DOHH2 (cell line): Measurements from ENCODE around the gene LIMS1.
A peak's percentile ranks its signal among the peaks of the same experiment; 100 is the strongest.
"Not testable (repeated sequence)": the region's sequence is repeated elsewhere in the genome, so short reads cannot be mapped to it uniquely, and the experiment has no call there.

Experiments used
- H3F3A ChIP-seq: fragments of 200-600 bp; sonication (generic), shearing (Covaris generic); 2 replicates; pipeline ENCODE4 v1.6.0; 2016; ENCODE audit warnings: antibody characterized with exemption, mild to moderate bottlenecking; ENCODE audit not compliant: control insufficient read depth, insufficient read depth
- H3K27ac ChIP-seq: fragments of 200-600 bp; sonication (generic); 2 replicates; pipeline ENCODE4 v1.5.1; 2014; ENCODE audit warnings: low read depth, mild to moderate bottlenecking, low read length, moderate library complexity
- H3K27me3 ChIP-seq: fragments of 200-600 bp; sonication (generic); 2 replicates; pipeline ENCODE4 v1.6.1; 2014; ENCODE audit warnings: mild to moderate bottlenecking, low read length, mixed read lengths; ENCODE audit not compliant: control insufficient read depth
- H3K36me3 ChIP-seq: fragments of 200-600 bp; sonication (generic); 2 replicates; pipeline ENCODE4 v1.6.1; 2014; ENCODE audit warnings: mild to moderate bottlenecking, low read length, moderate library complexity, mixed read lengths; ENCODE audit not compliant: control insufficient read depth
- H3K4me1 ChIP-seq: fragments of 200-600 bp; sonication (generic); 2 replicates; pipeline ENCODE4 v1.6.1; 2014; ENCODE audit warnings: mild to moderate bottlenecking, low read length, mixed read lengths; ENCODE audit not compliant: control insufficient read depth
- H3K4me2 ChIP-seq: fragments of 200-600 bp; sonication (generic); 2 replicates; pipeline ENCODE4 v1.6.0; 2014; ENCODE audit warnings: mild to moderate bottlenecking, low read length, moderate library complexity
- H3K4me3 ChIP-seq: fragments of 200-600 bp; sonication (generic); 2 replicates; pipeline ENCODE4 v1.5.1; 2014; ENCODE audit warnings: mild to moderate bottlenecking, low read length, mixed read lengths
- H3K79me2 ChIP-seq: fragments of 200-600 bp; sonication (generic); 2 replicates; pipeline ENCODE4 v1.6.1; 2014; ENCODE audit warnings: mild to moderate bottlenecking, low read length, mixed read lengths; ENCODE audit not compliant: control insufficient read depth
- H3K9me2 ChIP-seq: fragments of 200-600 bp; sonication (generic); replicated peaks from 2 replicates; pipeline ENCODE4 v1.6.1; 2014; ENCODE audit warnings: mild to moderate bottlenecking, low read length, mixed read lengths; ENCODE audit not compliant: control insufficient read depth
- H3K9me3 ChIP-seq: fragments of 200-600 bp; sonication (generic); 2 replicates; pipeline ENCODE4 v1.6.1; 2014; ENCODE audit warnings: antibody characterized with exemption, low read length, mixed read lengths; ENCODE audit not compliant: control insufficient read depth, insufficient read depth
- H4K20me1 ChIP-seq: fragments of 200-600 bp; sonication (generic); 2 replicates; pipeline ENCODE4 v1.6.0; 2014; ENCODE audit warnings: low read depth, mild to moderate bottlenecking, antibody characterized with exemption, low read length, moderate library complexity; ENCODE audit not compliant: control insufficient read depth, insufficient read depth
- EZH2phosphoT487 ChIP-seq: fragments of 200-600 bp; sonication (generic); IDR thresholded peaks from 2 replicates; pipeline ENCODE4 v1.6.1; 2017; ENCODE audit warnings: borderline replicate concordance, mild to moderate bottlenecking, antibody characterized with exemption, low read length, moderate library complexity, mixed read lengths
- TF ChIP-seq, protein P1 (sequence below): fragments of 200-600 bp; sonication (generic); IDR thresholded peaks from one replicate; pipeline ENCODE4 v1.5.1; 2014; ENCODE audit warnings: antibody characterized with exemption, mild to moderate bottlenecking, low read depth, low read length; ENCODE audit not compliant: poor library complexity, severe bottlenecking

The LIMS1 gene

DNA sequence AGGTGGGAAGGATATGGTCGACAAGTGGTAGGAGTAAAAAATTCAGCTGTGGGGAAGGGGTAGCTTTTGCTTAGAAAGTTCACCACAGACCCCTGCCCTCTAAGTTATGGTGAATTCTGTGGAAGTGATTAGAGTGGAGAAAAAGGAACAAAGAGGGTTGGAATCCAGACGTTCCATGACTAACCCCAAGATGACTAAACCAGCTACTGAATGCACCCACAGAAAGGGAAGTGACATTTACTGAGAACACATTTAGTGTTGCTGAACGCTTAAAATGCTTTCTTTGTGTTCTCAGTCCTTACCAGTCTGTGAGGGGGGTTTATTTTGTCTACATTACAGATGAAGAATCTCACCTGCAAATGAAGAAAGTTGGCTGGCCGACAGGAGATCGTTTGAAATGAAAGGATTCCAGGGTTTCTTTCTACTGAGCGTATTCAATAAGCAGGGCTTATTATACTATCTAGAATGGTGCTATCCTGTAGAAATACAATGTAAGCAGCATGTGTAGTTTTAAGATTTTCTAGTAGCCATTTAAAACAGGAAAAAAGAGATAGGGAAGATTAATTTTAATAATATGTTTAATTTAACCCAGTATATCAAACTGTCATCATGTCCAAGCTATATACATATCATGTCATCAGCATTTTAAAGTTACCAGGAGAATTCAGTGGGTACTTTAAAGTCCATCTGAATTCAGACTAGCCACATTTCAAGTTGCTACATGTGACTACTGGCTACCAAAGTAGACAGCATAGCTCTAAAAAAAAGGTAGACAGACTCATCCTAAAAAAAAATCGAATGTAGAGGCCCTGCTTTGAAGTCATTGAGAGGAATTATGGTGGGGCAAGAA is 60.1 kb downstream of the LIMS1 start:
- Histone ChIP-seq H3K4me1 (peaks cover 60% of the 10 kb centered on the region), H3K27ac (peak overlapping the region; percentile 18; the same call in 1 of the 2 replicates), H3K9me2 (no peaks in the 10 kb centered on the region), H3K36me3 (no peaks in the 10 kb centered on the region), H3K4me2 (peak overlapping the region; percentile 66), H4K20me1 (peaks cover 19% of the 10 kb centered on the region; the same call in 1 of the 2 replicates), H3K9me3 (no peaks in the 10 kb centered on the region), H3K79me2 (peaks cover 68% of the 10 kb centered on the region), H3F3A (0 out of 2 replicates have a peak, but pooled peaks cover 6% of the 10 kb centered on the region), H3K27me3 (no peaks in the 10 kb centered on the region), H3K4me3 (peak overlapping the region; percentile 41)
- TF ChIP-seq EZH2phosphoT487, result no peak
- TF ChIP-seq, protein P1, sequence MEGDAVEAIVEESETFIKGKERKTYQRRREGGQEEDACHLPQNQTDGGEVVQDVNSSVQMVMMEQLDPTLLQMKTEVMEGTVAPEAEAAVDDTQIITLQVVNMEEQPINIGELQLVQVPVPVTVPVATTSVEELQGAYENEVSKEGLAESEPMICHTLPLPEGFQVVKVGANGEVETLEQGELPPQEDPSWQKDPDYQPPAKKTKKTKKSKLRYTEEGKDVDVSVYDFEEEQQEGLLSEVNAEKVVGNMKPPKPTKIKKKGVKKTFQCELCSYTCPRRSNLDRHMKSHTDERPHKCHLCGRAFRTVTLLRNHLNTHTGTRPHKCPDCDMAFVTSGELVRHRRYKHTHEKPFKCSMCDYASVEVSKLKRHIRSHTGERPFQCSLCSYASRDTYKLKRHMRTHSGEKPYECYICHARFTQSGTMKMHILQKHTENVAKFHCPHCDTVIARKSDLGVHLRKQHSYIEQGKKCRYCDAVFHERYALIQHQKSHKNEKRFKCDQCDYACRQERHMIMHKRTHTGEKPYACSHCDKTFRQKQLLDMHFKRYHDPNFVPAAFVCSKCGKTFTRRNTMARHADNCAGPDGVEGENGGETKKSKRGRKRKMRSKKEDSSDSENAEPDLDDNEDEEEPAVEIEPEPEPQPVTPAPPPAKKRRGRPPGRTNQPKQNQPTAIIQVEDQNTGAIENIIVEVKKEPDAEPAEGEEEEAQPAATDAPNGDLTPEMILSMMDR, result no peak

DNA sequence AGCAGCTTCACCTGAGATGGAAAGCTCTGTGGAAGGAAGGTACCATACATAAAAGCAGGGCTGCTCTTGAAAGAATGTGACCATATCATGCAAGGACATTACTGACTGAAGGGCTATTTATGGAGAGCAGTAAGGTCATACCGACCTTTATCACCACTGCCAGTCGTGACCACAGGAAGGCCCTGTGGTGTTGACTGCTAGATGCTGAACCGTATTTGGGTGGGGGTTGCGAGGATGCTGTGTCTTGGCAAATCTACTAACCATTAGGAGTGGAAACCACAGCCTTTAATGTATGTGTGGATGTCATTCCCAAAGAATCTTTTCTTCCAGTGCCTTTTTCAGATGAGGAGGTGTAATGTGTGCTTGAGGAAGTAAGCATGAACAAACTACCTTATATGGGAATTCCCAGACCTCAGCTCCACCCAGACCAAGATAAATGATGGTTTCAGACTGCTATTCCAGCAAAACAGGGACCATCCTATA is 60.8 kb downstream of the LIMS1 start:
- Histone ChIP-seq H3K4me2 (peak overlapping the region; percentile 66), H3F3A (0 out of 2 replicates have a peak, but pooled peaks cover 6% of the 10 kb centered on the region), H3K9me3 (no peaks in the 10 kb centered on the region), H3K36me3 (no peaks in the 10 kb centered on the region), H3K4me3 (no peak overlapping the region), H3K9me2 (no peaks in the 10 kb centered on the region), H4K20me1 (peaks cover 16% of the 10 kb centered on the region; the same call in 1 of the 2 replicates), H3K4me1 (peaks cover 53% of the 10 kb centered on the region), H3K79me2 (peaks cover 62% of the 10 kb centered on the region), H3K27ac (no peak overlapping the region), H3K27me3 (no peaks in the 10 kb centered on the region)
- TF ChIP-seq, protein P1, result no peak
- no peak for TF ChIP-seq EZH2phosphoT487

DNA sequence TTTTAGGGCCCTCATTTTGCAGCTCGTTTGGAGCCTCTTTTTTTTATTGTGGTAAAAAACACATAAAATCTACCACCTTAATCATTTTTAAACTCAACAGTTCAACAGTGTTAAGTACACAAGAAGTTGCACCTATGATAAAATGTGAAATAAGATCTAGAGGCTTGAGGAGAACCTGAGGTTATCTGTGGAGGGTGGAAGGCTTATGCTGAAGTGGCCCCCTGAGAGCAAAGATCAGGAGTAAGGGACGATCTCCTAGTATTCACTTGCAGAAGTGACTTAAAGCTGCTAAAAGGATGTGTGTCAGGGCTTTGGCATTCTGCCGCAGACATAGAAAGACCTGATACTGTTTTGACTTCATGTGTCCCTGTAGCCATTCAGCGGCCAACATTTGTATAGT is 61.5 kb downstream of the LIMS1 start:
- not testable (repeated sequence) for H3K4me2 ChIP-seq, H3K27ac ChIP-seq, H3K9me3 ChIP-seq, H3K27me3 ChIP-seq, H3K36me3 ChIP-seq, H3F3A ChIP-seq, H3K9me2 ChIP-seq, H3K4me3 ChIP-seq
- H3K79me2 ChIP-seq, result peaks cover 59% of the 10 kb centered on the region
- H4K20me1 ChIP-seq, result peaks cover 14% of the 10 kb centered on the region; the same call in 1 of the 2 replicates
- peaks cover 48% of the 10 kb centered on the region for H3K4me1 ChIP-seq

DNA sequence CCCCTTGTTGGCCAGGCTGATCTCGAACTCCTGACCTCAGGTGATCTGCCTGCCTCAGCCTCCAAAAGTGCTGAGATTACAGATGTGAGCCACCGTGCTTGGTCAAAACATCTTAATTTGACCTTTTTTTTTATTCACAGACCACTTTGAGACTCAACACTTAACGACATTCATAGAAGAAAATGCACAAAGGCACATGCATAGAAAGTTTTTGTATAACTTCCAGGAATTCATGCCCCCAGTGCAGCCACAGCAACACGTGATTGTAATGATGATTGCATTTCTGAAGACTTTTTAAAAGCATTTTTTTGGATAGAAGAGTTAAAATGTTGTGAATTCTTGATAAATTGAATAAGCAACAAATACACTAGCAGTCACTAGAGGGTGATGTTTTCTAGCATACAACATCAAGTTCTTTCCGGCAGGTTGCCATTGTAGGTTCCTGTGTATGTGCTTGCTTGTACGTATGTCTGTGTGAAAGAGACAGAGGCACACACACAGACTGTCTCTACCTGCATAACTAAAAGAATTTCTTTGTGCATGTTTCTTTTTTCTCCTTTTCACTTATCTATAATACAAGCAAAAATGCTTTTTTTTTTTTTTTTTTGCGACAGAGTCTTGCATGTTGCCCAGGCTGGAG is 63.0 kb downstream of the LIMS1 start:
- not testable (repeated sequence) for H3K36me3 ChIP-seq, H3F3A ChIP-seq, H3K4me3 ChIP-seq, H3K9me2 ChIP-seq, H3K27ac ChIP-seq, H3K27me3 ChIP-seq, H3K9me3 ChIP-seq
- H4K20me1 ChIP-seq, result peaks cover 14% of the 10 kb centered on the region; the same call in 1 of the 2 replicates
- H3K4me1 ChIP-seq, result peaks cover 44% of the 10 kb centered on the region
- H3K4me2 ChIP-seq, result peak overlapping the region; percentile 53
- peaks cover 59% of the 10 kb centered on the region for H3K79me2 ChIP-seq

DNA sequence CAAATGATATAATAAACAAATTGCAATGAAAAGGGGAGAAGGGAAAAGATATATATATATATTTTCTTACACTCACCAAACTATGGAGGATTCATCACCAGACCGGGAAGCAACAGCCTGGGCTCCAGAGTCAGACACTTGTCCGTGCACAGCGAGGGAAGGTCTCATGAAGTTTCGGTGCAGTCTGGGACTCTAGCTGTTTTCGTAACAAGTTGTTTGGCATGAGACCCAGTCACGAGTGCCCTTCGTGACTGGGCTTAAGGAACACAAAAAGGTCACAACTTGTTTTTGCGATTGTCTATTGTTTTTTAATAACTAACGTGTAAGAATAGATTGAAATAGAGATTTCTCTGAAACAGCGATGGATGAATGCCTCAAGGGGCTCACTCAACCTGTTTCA is 66.9 kb downstream of the LIMS1 start:
- H3K4me2 ChIP-seq, H3K4me3 ChIP-seq, H3K36me3 ChIP-seq, H3K9me3 ChIP-seq, H3K27me3 ChIP-seq, H4K20me1 ChIP-seq, H3F3A ChIP-seq, H3K27ac ChIP-seq, H3K9me2 ChIP-seq: not testable (repeated sequence)
- Histone ChIP-seq H3K79me2 (peaks cover 62% of the 10 kb centered on the region), H3K4me1 (peaks cover 32% of the 10 kb centered on the region)
